HepG2 (cell line): ENCODE results near the gene ACOXL. TPM values are rescaled to one million over a fixed set of nuclear protein-coding genes. Genes with fewer than 3 reads are reported as not detected.

Experiments used
- ATAD3A ChIP-seq: sonication (generic); formaldehyde crosslinking; IDR thresholded peaks from 2 replicates; pipeline ENCODE4 v1.4.0; 2020; ENCODE audit warnings: missing genetic modification reagents
- CCAR2 ChIP-seq: fragments of 200-400 bp; formaldehyde crosslinking; optimal IDR thresholded peaks from 2 replicates; pipeline ENCODE3; 2018; ENCODE audit warnings: low read depth, mild to moderate bottlenecking, low read length, moderate library complexity
- CHCHD3 ChIP-seq: sonication (generic); formaldehyde crosslinking; IDR thresholded peaks from 2 replicates; pipeline ENCODE4 v1.8.0; 2022; ENCODE audit warnings: mild to moderate bottlenecking, missing genetic modification reagents, moderate library complexity
- GABPB1 ChIP-seq: IDR thresholded peaks from 2 replicates; pipeline ENCODE4 v1.6.1; 2016; ENCODE audit warnings: mild to moderate bottlenecking, missing genetic modification reagents, moderate library complexity, missing compliant biosample characterization
- KLF16 ChIP-seq, 2 experiments: sonication (generic) in 1 of 2; formaldehyde crosslinking in 1 of 2; IDR thresholded peaks; 2 replicates each; pipeline versions ENCODE4 v1.6.1 to v1.8.0; 2016 to 2023; ENCODE audit warnings: missing genetic modification reagents in 2 of 2, missing compliant biosample characterization in 1 of 2
- LCORL ChIP-seq, 2 experiments: fragments of 450-650 bp in 1 of 2; sonication (generic) in 1 of 2; formaldehyde crosslinking in 1 of 2; IDR thresholded peaks; 2 replicates each; pipeline versions ENCODE4 v1.5.0 to v1.6.1; 2017 to 2020; ENCODE audit warnings: antibody characterized with exemption in 1 of 2, missing genetic modification reagents in 1 of 2
- MIER3 ChIP-seq: IDR thresholded peaks from 2 replicates; pipeline ENCODE4 v1.6.1; 2016; ENCODE audit warnings: missing compliant biosample characterization, borderline replicate concordance
- NCOR1 ChIP-seq: fragments of 200-600 bp; sonication (generic); IDR thresholded peaks from 2 replicates; pipeline ENCODE4 v1.7.0; 2017; ENCODE audit warnings: antibody characterized with exemption, low read length, borderline replicate concordance
- PRPF4 ChIP-seq: fragments of 200-400 bp; formaldehyde crosslinking; IDR thresholded peaks from 2 replicates; pipeline ENCODE4 v1.6.1; 2016; ENCODE audit warnings: low read length, low read depth; ENCODE audit not compliant: poor library complexity, severe bottlenecking
- RXRA ChIP-seq: sonication (generic); formaldehyde crosslinking; IDR thresholded peaks from 2 replicates; pipeline ENCODE4 v1.5.1; 2020; ENCODE audit warnings: missing genetic modification reagents
- SATB2 ChIP-seq: sonication (generic); formaldehyde crosslinking; IDR thresholded peaks from 2 replicates; pipeline ENCODE4 v1.5.0; 2020; ENCODE audit warnings: missing genetic modification reagents
- SIN3A ChIP-seq: IDR thresholded peaks from 2 replicates; pipeline ENCODE4 v1.6.1; 2011; ENCODE audit warnings: low read depth, mild to moderate bottlenecking, control low read depth, low read length, borderline replicate concordance
- SP4 ChIP-seq: sonication (generic); formaldehyde crosslinking; IDR thresholded peaks from 2 replicates; pipeline ENCODE4 v1.8.1; 2023; ENCODE audit warnings: mild to moderate bottlenecking, missing genetic modification reagents
- SRSF1 ChIP-seq: fragments of 200-400 bp; formaldehyde crosslinking; optimal IDR thresholded peaks from 2 replicates; pipeline ENCODE3; 2017; ENCODE audit warnings: mild to moderate bottlenecking, low read depth, low read length, moderate library complexity
- TCF7L2 ChIP-seq: IDR thresholded peaks from 2 replicates; pipeline ENCODE4 v1.6.1; 2011; ENCODE audit warnings: mild to moderate bottlenecking, low read depth, low read length, moderate library complexity
- THAP11 ChIP-seq: IDR thresholded peaks from 2 replicates; pipeline ENCODE4 v1.6.1; 2016; ENCODE audit warnings: missing biosample characterization, missing genetic modification reagents
- ZNF251 ChIP-seq: sonication (generic); formaldehyde crosslinking; IDR thresholded peaks from 2 replicates; pipeline ENCODE4 v1.9.0; 2021; ENCODE audit warnings: mild to moderate bottlenecking, missing genetic modification reagents
- ZNF546 ChIP-seq: sonication (generic); formaldehyde crosslinking; conservative IDR thresholded peaks from 2 replicates; pipeline ENCODE4 v1.8.1; 2023; ENCODE audit warnings: mild to moderate bottlenecking, missing genetic modification reagents
- ZNF564 ChIP-seq: sonication (generic); formaldehyde crosslinking; IDR thresholded peaks from 2 replicates; pipeline ENCODE4 v1.8.1; 2023; ENCODE audit warnings: mild to moderate bottlenecking, missing genetic modification reagents
- ZZZ3 ChIP-seq: sonication (generic); formaldehyde crosslinking; IDR thresholded peaks from 2 replicates; pipeline ENCODE4 v1.4.0; 2020; ENCODE audit warnings: missing genetic modification reagents, mild to moderate bottlenecking, borderline replicate concordance
- polyA plus RNA-seq, 8 experiments: library from polyadenylated mRNA; depleted of rRNA in 3 of 8; stranded (reverse) in 7 of 8; unstranded in 1 of 8; fragments of >200 nt; fragmentation: Illumina TruSeq in 4 of 8; extraction: Trizol in 4 of 8; gene quantifications; 2 replicates each; pipeline versions ENCODE4 v1.2.1 to v1.2.3, GENCODE V29; 2011 to 2016; ENCODE audit warnings: low read depth in 4 of 8, missing spikeins in 1 of 8, mixed read lengths in 1 of 8; ENCODE audit not compliant: insufficient read depth in 1 of 8
- total RNA-seq, 5 experiments: library from RNA; depleted of rRNA; stranded (reverse); fragments of >200 nt; fragmentation: Illumina TruSeq; extraction: Trizol; gene quantifications; 2 replicates each; pipeline ENCODE4 v1.2.3, GENCODE V29; 2016; ENCODE audit warnings: low read depth in 1 of 5
- TF ChIP-seq, protein P1 (sequence below): sonication (generic); formaldehyde crosslinking; IDR thresholded peaks from 2 replicates; pipeline ENCODE4 v1.4.0; 2020; ENCODE audit warnings: mild to moderate bottlenecking, missing genetic modification reagents
- TF ChIP-seq, protein P2 (sequence below): sonication (generic); formaldehyde crosslinking; IDR thresholded peaks from 2 replicates; pipeline ENCODE4 v1.4.0; 2020; ENCODE audit warnings: missing genetic modification reagents, borderline replicate concordance
- TF ChIP-seq, protein P3 (sequence below): sonication (generic); formaldehyde crosslinking; IDR thresholded peaks from 2 replicates; pipeline ENCODE4 v1.5.0; 2020; ENCODE audit warnings: mild to moderate bottlenecking, missing genetic modification reagents

Gene ACOXL
- total and polyA plus RNA-seq, 2 of the 13 experiments (the other 11 are each of a cell fraction or from before 2014, with no cell fraction given) = not detected

DNA sequence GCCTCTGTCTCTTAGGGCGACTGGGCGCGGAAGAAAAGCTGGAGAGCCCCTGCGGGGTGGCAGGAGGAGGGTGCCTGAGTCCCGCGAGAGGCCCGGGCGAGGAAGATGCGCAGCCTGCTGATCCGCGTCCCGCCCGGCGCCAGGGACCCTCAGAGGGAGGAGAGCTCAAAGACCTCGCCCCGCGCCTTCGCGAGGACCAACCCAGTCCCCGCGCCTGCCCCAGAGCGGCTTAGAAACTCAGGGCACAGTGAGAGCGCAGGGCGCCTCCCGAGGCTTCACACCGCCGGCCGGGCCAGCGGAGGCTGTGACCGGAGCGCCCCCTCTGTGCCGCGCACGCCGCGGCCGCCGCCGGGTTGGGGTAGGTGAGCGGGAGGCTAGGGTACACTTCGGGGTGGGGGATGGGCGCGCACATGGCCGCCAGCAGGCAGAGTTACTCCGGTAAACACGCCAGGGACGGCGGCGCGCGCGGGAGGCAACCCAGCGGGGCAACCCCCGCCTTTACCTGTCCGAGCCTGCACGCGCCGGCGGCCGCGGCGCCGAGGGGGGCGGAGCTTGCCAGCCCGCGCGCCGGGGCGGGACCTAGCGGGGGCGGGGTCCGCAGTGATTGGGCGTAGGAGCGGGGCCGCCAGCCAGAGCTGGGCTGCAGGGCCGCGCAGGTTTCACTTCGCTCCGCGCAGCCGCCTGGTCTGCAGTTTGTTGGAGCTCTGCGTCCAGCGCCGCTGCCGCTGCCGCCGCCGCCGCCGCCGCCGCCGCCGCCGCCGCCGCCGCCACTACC, 388.1 kb downstream of the ACOXL start, which contains the start of gene BCL2L11 (continued):
- TF ChIP-seq SP4 (CRISPR knock-in tag) = peak; percentile 96
- TF ChIP-seq, protein P1, sequence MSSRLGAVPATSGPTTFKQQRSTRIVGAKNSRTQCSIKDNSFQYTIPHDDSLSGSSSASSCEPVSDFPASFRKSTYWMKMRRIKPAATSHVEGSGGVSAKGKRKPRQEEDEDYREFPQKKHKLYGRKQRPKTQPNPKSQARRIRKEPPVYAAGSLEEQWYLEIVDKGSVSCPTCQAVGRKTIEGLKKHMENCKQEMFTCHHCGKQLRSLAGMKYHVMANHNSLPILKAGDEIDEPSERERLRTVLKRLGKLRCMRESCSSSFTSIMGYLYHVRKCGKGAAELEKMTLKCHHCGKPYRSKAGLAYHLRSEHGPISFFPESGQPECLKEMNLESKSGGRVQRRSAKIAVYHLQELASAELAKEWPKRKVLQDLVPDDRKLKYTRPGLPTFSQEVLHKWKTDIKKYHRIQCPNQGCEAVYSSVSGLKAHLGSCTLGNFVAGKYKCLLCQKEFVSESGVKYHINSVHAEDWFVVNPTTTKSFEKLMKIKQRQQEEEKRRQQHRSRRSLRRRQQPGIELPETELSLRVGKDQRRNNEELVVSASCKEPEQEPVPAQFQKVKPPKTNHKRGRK = 0 out of 2 replicates have a peak, but pooled peaks have one; percentile 25
- no peak; the same call in 1 of the 2 replicates for TF ChIP-seq ZNF251 (CRISPR knock-in tag)
- peak; percentile 65; the same call in 1 of the 2 replicates for TF ChIP-seq ZZZ3 (CRISPR knock-in tag)
- TF ChIP-seq KLF16 (CRISPR knock-in tag; IDR thresholded peaks at IDR 0.05) = peak in 1 of 2 experiments; percentile 89; a peak in 2 of 4 replicates
- TF ChIP-seq, protein P2, sequence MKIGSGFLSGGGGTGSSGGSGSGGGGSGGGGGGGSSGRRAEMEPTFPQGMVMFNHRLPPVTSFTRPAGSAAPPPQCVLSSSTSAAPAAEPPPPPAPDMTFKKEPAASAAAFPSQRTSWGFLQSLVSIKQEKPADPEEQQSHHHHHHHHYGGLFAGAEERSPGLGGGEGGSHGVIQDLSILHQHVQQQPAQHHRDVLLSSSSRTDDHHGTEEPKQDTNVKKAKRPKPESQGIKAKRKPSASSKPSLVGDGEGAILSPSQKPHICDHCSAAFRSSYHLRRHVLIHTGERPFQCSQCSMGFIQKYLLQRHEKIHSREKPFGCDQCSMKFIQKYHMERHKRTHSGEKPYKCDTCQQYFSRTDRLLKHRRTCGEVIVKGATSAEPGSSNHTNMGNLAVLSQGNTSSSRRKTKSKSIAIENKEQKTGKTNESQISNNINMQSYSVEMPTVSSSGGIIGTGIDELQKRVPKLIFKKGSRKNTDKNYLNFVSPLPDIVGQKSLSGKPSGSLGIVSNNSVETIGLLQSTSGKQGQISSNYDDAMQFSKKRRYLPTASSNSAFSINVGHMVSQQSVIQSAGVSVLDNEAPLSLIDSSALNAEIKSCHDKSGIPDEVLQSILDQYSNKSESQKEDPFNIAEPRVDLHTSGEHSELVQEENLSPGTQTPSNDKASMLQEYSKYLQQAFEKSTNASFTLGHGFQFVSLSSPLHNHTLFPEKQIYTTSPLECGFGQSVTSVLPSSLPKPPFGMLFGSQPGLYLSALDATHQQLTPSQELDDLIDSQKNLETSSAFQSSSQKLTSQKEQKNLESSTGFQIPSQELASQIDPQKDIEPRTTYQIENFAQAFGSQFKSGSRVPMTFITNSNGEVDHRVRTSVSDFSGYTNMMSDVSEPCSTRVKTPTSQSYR (CRISPR knock-in tag) = peak; percentile 100
- TF ChIP-seq CCAR2 = no peak
- TF ChIP-seq, protein P3, sequence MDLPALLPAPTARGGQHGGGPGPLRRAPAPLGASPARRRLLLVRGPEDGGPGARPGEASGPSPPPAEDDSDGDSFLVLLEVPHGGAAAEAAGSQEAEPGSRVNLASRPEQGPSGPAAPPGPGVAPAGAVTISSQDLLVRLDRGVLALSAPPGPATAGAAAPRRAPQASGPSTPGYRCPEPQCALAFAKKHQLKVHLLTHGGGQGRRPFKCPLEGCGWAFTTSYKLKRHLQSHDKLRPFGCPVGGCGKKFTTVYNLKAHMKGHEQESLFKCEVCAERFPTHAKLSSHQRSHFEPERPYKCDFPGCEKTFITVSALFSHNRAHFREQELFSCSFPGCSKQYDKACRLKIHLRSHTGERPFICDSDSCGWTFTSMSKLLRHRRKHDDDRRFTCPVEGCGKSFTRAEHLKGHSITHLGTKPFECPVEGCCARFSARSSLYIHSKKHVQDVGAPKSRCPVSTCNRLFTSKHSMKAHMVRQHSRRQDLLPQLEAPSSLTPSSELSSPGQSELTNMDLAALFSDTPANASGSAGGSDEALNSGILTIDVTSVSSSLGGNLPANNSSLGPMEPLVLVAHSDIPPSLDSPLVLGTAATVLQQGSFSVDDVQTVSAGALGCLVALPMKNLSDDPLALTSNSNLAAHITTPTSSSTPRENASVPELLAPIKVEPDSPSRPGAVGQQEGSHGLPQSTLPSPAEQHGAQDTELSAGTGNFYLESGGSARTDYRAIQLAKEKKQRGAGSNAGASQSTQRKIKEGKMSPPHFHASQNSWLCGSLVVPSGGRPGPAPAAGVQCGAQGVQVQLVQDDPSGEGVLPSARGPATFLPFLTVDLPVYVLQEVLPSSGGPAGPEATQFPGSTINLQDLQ (CRISPR knock-in tag) = peak; percentile 95
- TF ChIP-seq CHCHD3 (CRISPR knock-in tag) = peak; percentile 42; the same call in 1 of the 2 replicates
- no peak for TF ChIP-seq TCF7L2
- TF ChIP-seq SRSF1 = no peak
- TF ChIP-seq SATB2 (CRISPR knock-in tag) = peak; percentile 92
- TF ChIP-seq ATAD3A (CRISPR knock-in tag) = no peak
- TF ChIP-seq MIER3 (CRISPR knock-in tag) = 0 out of 2 replicates have a peak, but pooled peaks have one; percentile 58
- peak; percentile 60 for TF ChIP-seq PRPF4
- peak; percentile 26; the same call in 1 of the 2 replicates for TF ChIP-seq NCOR1
- 0 out of 2 replicates have a peak, but pooled peaks have one; percentile 57 for TF ChIP-seq SIN3A
- no peak for TF ChIP-seq LCORL (IDR thresholded peaks at IDR 0.05)
- TF ChIP-seq LCORL (CRISPR knock-in tag; IDR thresholded peaks at IDR 0.05) = peak; percentile 93
- peak; percentile 78 for TF ChIP-seq THAP11 (CRISPR knock-in tag)
- TF ChIP-seq ZNF564 (CRISPR knock-in tag) = peak; percentile 97
- TF ChIP-seq RXRA (CRISPR knock-in tag) = peak; percentile 82
- peak; percentile 81 for TF ChIP-seq GABPB1
- peak; percentile 93 for TF ChIP-seq ZNF546 (CRISPR knock-in tag)
